SK-N-SH treated with all-trans-retinoic acid at 6 μM for 48 hours (cell line): ENCODE data around the gene TEX14.

Experiments
- BACH2 ChIP-seq: fragments of 250-450 bp; sonication (Bioruptor Pico); IDR thresholded peaks from 2 replicates; pipeline ENCODE4 v1.9.0; 2021; ENCODE audit warnings: mild to moderate bottlenecking, borderline replicate concordance
- TOX ChIP-seq: fragments of 250-450 bp; sonication (Bioruptor Pico); IDR thresholded peaks from 2 replicates; pipeline ENCODE4 v1.8.0; 2021; ENCODE audit warnings: mild to moderate bottlenecking, moderate library complexity, borderline replicate concordance
- ZFP3 ChIP-seq: fragments of 250-450 bp; sonication (Bioruptor Pico); IDR thresholded peaks from 2 replicates; pipeline ENCODE4 v1.5.0; 2020; ENCODE audit warnings: mild to moderate bottlenecking, moderate library complexity
- ZFP30 ChIP-seq: fragments of 450-650 bp; formaldehyde crosslinking; IDR thresholded peaks from 2 replicates; pipeline ENCODE4 v1.5.0; 2022; ENCODE audit warnings: mild to moderate bottlenecking, moderate library complexity
- ZNF565 ChIP-seq: fragments of 450-650 bp; formaldehyde crosslinking; conservative IDR thresholded peaks from 2 replicates; pipeline ENCODE4 v1.5.0; 2020; ENCODE audit warnings: low read depth, mild to moderate bottlenecking, moderate library complexity

- no peak for TF ChIP-seq ZFP30
- TF ChIP-seq TOX, result no peak
- no peak for TF ChIP-seq ZFP3 (CRISPR knock-in tag)
- TF ChIP-seq ZNF565 (CRISPR knock-in tag), result no peak
- TF ChIP-seq BACH2 (CRISPR knock-in tag), result no peak
Observed at GRCh38 chr17:58605470-58605869, 86.4 kb downstream of the TEX14 start.
